SK-N-SH treated with all-trans-retinoic acid at 6 μM for 48 hours (cell line): Measurements from ENCODE around the gene SEPTIN3.

Source experiments
- PATZ1 ChIP-seq: fragments of 250-450 bp; sonication (Bioruptor Pico); IDR thresholded peaks from 2 replicates; pipeline ENCODE4 v1.8.0; 2020; ENCODE audit warnings: mild to moderate bottlenecking, moderate library complexity, borderline replicate concordance
- PPARA ChIP-seq: fragments of 250-450 bp; sonication (Bioruptor Pico); IDR thresholded peaks from 2 replicates; pipeline ENCODE4 v1.5.0; 2020; ENCODE audit warnings: mild to moderate bottlenecking, borderline replicate concordance
- RARB ChIP-seq: fragments of 250-450 bp; sonication (Bioruptor Pico); IDR thresholded peaks from 2 replicates; pipeline ENCODE4 v1.8.0; 2021; ENCODE audit warnings: mild to moderate bottlenecking, moderate library complexity
- ZNF70 ChIP-seq: fragments of 450-650 bp; formaldehyde crosslinking; IDR thresholded peaks from 2 replicates; pipeline ENCODE4 v1.5.0; 2020; ENCODE audit warnings: mild to moderate bottlenecking, moderate library complexity

- TF ChIP-seq PPARA = no peak
- no peak for TF ChIP-seq PATZ1 (CRISPR knock-in tag)
- no peak for TF ChIP-seq RARB (CRISPR knock-in tag)
- TF ChIP-seq ZNF70 (CRISPR knock-in tag) = no peak
Observed at GRCh38 chr22:41922328-41922727, 46.9 kb upstream of the SEPTIN3 start.
